HG02571 (cell line): ENCODE measurements around the gene BIN1.
"Not testable (repeated sequence)": the region's sequence is repeated elsewhere in the genome, so short reads cannot be mapped to it uniquely, and the experiment has no call there.

ENCODE experiments used
- ATAC-seq: cut with Tn5 transposase; IDR thresholded peaks from one replicate; pipeline ENCODE4 v1.9.1; 2021; ENCODE audit warnings: mild to moderate bottlenecking, moderate library complexity; ENCODE audit not compliant: unreplicated experiment

Gene BIN1

DNA sequence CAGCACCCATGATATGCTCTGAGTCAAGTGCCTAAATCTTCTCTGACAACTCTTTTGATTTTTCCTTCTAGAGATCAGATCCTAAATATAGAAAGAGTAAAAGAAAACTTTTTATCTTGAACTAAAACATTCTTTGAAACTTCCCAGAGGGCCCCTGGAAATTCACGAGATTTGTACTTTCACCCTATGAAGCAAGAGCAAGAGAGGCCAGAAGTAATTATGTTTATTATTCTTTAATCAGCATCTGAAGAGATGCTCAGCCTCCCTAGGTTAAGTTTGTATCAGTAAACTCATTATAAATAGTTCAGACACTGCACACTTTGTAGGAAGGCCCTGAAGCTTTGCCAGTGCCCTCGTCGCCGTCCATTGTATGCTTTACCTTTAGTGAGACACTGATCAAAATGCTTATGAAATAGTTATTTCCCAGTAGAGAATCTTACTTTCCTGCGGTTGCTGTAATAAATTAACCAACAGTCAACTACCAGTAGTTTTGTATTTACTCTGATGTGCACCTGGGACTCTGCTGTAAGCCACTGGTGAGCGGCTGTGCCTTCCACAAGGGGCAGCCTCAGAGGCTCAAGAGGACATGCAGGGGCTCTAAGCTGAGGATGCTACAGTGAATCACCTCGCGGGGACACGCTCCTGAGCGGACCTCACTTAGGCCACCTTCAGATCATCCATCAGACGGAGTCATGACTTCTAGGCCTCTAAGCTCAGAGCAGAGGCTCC, 71.9 kb downstream of the BIN1 start:
- ATAC-seq = peak; percentile 51

DNA sequence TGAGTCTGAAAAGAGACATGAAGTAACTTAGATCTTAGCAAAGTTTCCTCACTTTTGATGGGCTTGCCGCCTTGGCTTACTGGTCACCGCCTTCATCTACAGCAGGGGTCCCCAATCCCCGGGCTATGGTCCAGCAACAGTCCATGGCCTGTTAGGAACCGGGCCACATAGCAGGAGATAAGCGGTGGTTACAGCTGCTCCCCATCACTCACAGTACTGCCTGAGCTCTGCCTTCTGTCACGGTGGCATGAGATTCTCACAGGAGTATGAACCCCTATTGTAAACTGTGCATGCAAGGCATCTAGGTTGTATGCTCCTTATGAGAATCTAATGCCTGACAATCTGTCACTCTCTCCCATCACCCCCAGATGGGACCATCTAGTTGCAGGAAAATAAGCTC, 72.9 kb downstream of the BIN1 start:
- no peak for ATAC-seq

DNA sequence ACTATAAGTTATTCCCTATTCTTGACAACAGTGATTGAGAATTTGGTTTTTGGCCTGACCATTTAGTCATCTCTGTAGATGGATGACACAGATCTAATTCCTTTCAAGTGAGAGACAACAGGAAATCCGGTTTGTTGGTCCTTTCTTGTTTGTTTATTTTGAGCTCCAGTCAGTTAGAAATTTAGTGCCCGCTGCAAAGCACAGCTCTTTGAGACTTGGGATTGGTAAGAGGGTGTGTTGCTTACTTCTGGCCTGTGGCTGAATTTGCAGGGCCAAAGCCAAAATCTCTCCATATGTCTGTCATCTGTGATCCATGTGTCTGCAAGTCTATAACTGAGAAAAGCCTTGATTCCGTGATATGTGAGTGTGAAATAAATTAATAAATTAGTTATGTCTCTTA, 74.3 kb downstream of the BIN1 start:
- no peak for ATAC-seq

DNA sequence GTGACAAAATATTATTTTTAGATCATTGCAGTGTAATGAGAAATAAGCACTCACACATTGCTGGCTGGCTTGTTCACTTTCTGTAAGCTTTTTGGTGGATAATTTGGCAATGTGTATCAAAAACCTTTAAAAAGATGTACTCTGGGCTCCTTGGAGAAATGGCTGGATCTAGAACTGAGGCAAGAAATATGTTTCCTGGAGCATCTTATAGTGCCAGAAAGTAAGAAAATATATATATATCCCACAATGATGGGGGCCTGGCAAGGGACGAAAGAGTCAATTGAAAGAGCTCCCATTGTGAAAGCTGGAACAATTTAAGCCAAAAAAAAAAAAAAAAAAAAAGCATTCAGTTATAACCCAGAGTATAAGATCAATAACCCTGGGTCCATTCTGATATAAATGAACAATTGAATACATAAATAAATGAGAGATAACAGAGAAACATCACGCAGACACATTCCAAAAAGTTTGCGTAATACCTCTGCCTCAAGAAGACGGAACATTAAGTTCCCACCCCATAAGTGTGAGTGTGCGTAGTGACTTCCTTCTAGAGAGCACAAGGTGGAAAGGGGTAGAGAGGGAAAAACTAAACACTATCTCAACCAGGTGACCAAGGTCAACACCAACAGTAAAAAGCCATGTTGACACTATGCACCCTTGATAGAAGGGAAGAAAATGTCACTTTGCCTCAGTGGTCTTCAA, 77.5 kb downstream of the BIN1 start:
- no peak for ATAC-seq

DNA sequence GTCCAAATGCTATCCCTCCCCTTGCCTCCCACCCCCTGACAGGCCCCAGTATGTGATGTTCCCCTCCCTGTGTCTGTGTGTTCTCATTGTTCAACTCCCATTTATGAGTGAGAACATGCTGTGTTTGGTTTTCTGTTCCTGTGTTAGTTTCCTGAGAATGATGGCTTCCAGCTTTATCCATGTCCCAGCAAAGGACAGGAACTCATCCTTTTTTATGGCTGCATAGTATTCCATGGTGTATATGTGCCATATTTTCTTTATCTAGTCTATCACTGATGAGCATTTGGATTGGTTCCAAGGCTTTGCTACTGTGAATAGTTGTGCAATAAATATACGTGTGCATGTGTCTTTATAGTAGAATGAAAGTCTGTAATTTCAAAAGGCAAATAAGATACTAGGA, 78.2 kb downstream of the BIN1 start:
- not testable (repeated sequence) for ATAC-seq

DNA sequence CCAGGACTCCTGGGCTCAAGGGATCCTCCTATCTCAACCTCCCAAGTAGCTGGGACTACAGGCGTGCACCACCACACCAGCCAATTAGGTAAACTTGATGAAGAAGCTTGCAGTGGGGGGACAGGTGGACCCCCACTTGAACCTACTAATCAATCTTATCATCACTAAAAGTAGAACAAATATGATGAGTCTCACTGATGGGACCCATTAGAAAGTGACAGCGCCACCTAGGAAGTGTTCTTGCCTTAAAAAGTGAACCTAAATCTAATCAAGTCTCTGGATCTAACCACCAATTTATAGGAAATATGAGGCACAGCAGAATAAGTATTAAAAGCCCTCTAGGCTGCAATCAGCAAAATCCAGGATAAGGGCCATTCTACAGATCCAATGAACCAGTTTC, 79.2 kb downstream of the BIN1 start:
- ATAC-seq = no peak

DNA sequence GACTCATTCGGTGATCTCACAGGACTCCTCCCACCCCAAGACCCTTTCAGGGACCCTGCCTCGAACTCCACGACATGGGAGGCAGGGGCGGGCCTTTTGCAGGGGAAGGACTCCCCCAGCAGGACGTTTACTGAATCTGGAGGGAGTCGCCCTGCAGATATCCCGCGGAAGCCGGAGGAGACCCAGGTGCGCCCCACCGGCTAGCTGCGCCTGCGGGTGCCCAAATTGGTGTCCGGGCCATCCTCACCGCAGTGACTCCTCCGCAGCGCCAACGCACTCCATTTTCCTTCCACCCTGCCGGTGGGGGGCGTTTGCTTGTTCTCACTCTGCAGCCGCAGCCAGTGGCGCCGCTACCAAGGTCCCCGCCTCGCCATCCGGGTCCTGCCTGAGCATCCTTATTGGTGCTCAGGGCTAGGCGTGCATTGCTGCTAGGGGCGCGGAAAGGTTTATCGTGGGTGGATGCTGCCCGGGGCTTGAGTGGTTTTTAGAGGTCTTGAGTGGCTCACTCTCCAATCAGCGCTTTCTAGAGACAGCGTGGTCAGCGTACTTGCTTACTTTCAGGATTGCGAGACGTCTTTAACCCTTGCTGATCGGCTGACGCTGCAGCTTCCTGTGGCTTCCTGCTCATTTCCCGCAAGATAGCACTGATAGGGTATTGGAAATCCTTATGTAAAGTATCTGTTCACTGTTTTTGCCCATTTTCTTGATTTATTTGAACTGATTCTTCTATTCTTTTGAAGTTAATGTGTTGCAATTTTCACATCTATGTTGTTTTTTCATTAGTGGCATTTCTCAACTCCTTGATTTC, 81.4 kb downstream of the BIN1 start:
- ATAC-seq = peak; percentile 95

DNA sequence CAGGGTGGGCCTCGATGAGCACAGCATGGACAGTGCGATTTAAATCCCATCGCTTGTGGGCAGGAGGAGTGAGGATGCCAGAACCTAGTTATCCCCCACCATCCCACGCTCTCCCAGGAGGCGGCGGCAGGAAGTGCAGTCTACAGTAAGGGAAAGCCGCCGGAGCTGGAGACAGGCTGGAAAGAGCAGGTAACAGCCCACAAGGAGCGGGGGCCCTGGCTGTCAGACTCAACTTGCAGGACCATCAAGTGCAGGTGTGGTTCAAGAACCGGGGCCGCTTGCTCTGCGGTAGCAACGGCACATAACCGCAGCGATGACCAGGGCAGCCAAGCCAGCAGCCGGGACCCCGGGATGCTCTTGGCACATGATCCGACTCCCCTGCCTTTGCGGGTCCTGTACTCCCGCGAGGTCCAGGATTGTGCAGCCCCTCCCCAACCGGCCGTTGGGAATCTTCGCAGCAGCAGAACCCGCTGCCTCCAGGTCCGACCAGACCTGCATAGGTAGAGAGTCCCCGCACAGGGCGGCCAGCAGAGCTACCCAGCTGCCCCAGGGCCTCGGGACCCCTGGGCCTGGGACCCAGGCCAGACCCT, 82.1 kb downstream of the BIN1 start:
- ATAC-seq = peak; percentile 1

DNA sequence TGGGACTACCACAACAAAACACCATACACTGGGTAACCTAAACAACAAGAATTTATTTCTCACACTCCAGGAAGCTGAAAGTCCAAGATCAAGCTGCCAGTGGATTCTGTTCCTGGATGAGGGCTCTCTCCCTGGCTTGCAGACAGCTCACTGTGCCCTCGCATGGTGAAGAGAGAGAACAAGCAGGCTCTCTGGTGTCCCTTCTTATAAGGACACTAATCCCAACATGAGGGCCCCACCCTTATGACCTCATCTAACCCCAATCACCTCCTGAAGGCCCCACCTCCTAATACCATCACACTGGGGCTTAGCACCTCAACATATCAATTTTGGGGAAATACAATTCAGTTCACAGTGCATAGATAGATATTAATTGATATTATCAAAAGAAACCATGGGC, 83.5 kb downstream of the BIN1 start:
- no peak for ATAC-seq

DNA sequence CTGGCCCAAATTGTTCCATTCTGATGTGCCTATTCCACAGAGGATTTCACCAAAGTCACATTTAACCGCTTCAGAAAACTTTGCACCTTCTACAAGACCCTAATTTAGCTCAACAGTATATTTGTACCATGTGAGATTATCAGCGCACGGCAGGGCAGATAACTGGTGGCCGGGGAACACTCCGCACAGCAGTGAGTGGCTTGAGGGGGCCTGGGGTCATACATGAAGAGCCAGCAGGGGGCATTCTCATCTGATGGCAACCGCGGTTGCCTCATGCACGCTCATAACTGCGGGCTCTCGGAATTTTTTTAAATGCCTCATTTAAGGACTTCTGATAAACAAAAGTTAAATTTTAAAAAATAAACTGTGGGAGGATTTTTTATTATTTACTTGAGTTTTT, 84.1 kb downstream of the BIN1 start:
- ATAC-seq = no peak

DNA sequence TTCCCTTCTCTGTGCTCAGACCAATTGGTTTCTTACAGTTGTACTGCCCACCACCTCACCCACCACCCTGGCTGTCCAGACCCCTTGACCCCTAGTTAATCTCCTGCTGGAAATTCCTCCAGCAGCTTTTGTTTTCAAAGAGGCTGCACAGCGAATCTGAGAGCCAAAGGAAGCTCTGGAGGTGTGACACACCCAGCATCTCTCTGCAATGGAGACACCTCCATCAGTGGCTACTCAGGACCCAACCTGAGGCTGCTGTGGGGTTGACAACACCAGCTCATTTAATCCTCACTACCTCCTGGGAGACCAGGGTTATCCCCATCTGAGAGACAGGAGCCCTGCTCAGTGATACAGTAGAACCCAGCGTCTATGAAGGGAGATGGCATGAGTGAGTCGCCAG, 86.4 kb downstream of the BIN1 start:
- no peak for ATAC-seq

DNA sequence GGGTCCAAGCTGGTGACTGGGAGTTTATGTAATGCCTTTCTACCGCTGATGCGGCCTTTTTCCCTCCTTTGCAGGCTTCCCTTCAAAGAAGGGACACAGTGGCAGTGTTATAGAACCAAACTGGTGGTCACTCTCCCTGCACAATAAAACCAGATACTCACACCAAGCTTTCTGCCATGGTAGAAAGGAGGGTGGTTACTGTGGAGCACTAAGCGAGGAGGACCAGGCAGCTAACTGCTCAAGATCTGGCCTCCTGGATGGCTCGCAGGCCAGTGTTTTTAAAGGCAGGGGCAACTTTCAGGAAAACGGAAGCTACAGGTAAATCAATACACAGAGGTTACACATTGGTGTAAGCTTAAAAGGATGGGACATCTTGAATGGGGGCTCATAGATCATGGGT, 89.4 kb downstream of the BIN1 start:
- ATAC-seq = no peak

DNA sequence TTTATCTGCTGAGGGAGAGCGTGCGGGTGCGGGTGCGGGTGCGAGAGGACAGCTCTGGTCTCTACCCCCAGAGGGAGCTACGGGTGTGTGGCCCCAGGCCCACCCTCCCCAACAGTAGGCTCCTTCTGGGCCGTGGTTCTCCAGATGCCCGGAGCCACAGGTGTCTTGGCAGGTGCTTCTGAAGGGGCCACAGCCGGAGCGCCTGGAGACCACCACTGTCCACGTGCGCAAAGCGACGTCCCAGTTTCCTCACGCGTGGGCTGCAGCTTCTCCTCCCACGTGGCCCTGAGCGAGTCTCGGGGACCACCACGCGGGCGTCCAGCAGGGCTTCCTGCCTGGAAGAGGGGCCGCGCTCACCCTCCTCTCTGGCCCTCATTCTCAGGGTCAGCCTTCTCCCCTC, 90.6 kb downstream of the BIN1 start:
- no peak for ATAC-seq

DNA sequence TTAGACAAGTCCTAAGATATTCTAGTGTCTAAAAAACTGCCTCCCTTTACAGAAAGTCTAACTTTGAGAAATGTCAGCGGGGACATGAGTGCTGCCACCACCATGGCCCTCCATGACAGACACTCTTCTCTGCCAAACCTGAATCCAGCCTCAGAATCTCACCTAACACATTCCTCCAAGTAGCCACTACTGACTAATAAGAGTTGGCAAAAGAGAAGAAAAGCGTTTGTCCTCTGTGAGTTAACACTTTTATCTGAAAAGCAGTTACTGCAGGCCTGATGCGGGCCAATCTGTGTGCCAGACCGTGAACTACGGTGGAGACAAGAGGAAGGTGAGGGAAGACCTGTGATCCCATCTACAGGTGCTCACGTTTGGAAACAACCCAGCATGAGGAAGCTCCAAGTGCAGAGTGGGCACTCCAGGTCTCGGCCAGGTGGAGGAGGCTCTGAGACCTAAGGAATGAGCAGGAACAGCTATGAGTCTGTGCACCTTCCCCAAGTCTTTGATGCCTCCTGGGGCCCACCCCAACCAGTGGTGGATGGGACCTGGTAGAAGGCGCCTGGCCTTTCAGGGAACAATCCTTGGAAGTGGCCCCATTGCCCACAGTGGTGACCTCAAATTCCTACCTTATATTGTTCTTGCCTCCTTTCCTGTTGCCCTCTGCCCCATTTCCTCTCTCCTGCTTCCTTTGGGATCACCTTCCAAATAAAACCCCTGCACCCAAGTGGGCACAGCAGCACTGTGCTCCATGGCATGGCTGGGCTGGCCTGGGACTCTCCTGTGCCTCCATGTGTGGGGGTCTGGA, 91.6 kb downstream of the BIN1 start:
- ATAC-seq = no peak

DNA sequence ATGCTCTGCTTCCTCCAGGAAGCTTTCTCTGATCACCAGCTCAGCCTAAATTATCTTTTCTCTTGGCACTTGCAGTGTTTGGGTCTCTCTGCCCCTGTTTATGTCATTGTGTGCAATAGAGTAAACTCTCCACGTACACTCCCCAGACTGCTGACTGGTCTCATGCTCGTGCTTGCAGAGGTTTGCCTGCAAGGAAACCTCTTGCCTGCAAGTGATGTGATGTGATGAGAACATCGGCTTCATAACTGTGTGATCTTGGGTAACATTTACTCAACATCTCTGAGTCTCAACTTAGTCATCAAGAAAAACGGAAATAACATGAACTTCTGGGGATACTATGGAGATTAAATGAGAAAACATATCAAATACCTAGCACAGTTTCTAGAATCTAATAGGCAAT, 92.3 kb downstream of the BIN1 start:
- no peak for ATAC-seq

DNA sequence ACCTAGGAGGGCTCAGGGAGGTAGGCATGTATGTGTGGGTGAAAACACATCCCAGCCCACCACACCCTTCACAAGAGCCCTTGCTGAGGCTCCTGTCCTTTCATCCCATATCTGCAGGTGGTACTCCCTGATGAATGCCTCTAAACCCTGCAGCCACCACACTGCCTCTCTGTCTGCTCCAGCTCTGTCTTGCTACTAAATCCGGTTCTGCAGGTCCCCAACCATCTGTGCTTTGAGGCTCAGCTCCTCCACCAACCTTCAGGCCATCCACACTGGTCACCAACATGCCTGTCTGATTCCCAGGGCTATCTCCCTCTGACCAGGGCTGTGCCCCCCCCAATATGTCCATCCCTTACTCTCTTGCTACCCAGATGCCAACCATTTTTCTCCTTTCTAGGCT, 92.7 kb downstream of the BIN1 start:
- ATAC-seq = no peak

DNA sequence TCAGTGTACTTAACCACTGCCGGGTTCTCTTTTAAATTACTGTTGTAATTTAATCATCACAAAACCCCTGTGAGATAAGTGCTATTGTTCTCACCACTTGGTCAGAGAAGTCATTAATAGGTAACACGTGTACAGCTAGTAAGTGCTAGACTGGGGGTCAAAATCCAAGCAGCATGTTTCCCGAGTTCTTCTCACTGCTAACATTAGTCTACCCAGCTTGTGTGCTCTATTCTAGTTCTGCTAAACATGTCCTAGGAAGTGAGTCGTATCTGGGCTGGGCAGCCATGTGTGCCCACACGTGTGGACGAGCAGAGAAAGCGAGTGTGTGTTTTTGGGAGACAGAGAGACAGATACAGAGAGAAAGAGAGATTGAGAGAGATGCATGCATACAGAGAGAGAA, 94.1 kb downstream of the BIN1 start:
- no peak for ATAC-seq

DNA sequence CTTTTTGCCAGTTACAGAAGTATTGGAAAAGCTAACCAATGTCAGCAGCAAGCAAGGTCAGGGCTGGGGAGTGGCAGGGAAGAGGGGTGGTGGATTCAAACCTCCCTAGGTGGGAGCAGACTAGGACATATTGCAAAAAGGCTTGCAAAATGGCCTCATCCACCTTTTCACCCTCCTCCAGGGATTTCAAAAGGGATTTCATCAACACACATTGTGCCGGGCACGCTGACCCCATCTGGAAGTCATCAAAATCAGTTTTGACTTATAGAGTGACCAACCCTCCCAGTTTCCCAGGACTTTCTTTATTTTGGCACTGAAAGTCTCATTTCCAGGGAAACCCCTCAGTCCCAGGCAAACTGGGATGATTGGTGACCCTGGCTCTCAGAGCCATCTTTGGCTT, 94.7 kb downstream of the BIN1 start:
- no peak for ATAC-seq

DNA sequence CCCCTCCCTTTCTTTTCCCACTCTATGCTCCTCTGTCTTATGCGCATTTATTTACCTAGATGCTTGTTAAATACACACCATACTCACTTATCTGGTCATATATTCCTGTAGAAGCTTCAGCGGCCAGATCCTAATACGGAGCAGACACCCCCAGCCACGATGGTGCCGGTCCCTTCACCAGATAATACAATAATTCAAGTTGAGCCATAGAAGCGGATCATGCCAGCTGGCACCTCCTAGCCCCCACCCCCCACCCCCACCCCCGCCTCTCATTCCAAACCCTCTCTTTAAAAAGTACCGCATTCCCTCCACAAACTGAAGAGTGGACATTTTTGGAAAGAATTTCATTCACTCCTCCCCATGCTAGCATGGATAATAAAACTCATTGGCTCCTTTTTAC, 95.2 kb downstream of the BIN1 start:
- no peak for ATAC-seq

DNA sequence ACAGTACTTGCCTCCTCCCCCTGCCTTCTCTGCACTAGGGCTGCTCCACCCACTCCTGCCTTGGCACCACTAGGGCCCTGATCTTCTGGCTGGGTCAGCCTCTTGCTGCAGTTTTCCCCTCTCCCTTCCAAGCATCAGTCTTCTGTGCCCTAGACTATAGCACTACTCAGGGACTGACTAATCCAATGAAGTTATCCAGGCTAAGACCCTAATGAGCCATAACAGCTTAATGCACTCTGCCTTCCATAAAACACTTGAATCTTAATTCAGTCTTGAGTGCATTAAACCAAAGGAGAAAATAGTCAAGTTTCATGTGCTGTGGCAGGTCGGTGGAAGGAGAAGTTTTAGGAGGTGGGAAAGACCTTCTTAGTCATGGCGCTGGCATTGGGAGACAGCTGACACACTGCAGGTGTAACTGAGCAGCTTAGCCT, 95.7 kb downstream of the BIN1 start:
- ATAC-seq = no peak
